Upper lobe of right lung (tissue), 1 donor: Measurements from ENCODE around the gene AFDN. TPM values are rescaled to one million over a fixed set of nuclear protein-coding genes. Genes with fewer than 3 reads are reported as not detected.

ENCODE experiments used
- ATAC-seq: fragments of 200-7000 bp; cut with Tn5 transposase; one replicate; pipeline ENCODE4 v1.9.1; 2020; ENCODE audit warnings: mild to moderate bottlenecking, moderate library complexity
- DNase-seq: peaks from one replicate; pipeline ENCODE4 v3.0.0-alpha.2; 2020
- H3K27ac ChIP-seq: fragments of 200-600 bp; one replicate; pipeline ENCODE4 v1.8.0; 2022
- H3K27me3 ChIP-seq: fragments of 200-600 bp; one replicate; pipeline ENCODE4 v1.8.0; 2022; ENCODE audit warnings: mild to moderate bottlenecking
- H3K36me3 ChIP-seq: fragments of 200-600 bp; one replicate; pipeline ENCODE4 v1.8.0; 2022
- H3K4me1 ChIP-seq: fragments of 200-600 bp; one replicate; pipeline ENCODE4 v1.8.0; 2022
- H3K4me3 ChIP-seq: fragments of 200-600 bp; one replicate; pipeline ENCODE4 v1.8.0; 2022; ENCODE audit warnings: mild to moderate bottlenecking
- H3K9me3 ChIP-seq: fragments of 200-600 bp; one replicate; pipeline ENCODE4 v1.8.0; 2022
- CTCF ChIP-seq: fragments of 200-600 bp; IDR thresholded peaks from one replicate; pipeline ENCODE4 v1.8.0; 2022; ENCODE audit warnings: antibody characterized with exemption
- intact Hi-C: fragments of 100-400 bp; cut with DNase I; formaldehyde crosslinking; loops from one replicate; pipeline ENCODE4 v1.11.0; 2022
- total RNA-seq: library from RNA; stranded (reverse); fragmentation: NEBNext Ultra II Directional; extraction: Animal tissue kit (Norgen Biotek cat#: 25700); gene quantifications from one replicate; pipeline ENCODE4 v1.2.1, GENCODE V29; 2021
- donor health status: DM: no; HTN: yes; CAD: no; lungs with severe emphysema.

The AFDN gene
- total RNA-seq, 1 donor from 2014 or later, result 179 TPM

GRCh38 chr6:167843023-167843422 lies 16.3 kb downstream of the AFDN start:
- intact Hi-C loops, result no loop called here

GRCh38 chr6:167845856-167846255 lies 19.1 kb downstream of the AFDN start:
- H3K4me1 ChIP-seq, result peaks cover 17% of the 10 kb centered on the region
- no peak for TF ChIP-seq CTCF
- intact Hi-C loops, result no loop called here

More at GRCh38 chr6:167843023-167843422, 16.3 kb downstream of the AFDN start:
- H3K36me3 ChIP-seq, result no peaks in the 10 kb centered on the region
- ATAC-seq, result no peak
- DNase-seq, result no peak
- H3K27ac ChIP-seq, result no peak overlapping the region
- no peaks in the 10 kb centered on the region for H3K9me3 ChIP-seq
- TF ChIP-seq CTCF, result no peak
- H3K27me3 ChIP-seq, result no peaks in the 10 kb centered on the region
- no peak overlapping the region for H3K4me3 ChIP-seq
- peaks cover 7% of the 10 kb centered on the region for H3K4me1 ChIP-seq

GRCh38 chr6:167846997-167847606 lies 20.4 kb downstream of the AFDN start:
- Histone ChIP-seq H3K4me3 (no peak overlapping the region), H3K27ac (no peak overlapping the region), H3K4me1 (peaks cover 23% of the 10 kb centered on the region), H3K36me3 (no peaks in the 10 kb centered on the region), H3K9me3 (no peaks in the 10 kb centered on the region), H3K27me3 (no peaks in the 10 kb centered on the region)
- no peak for TF ChIP-seq CTCF
- intact Hi-C loops, result no loop called here
- ATAC-seq (no peak), DNase-seq (no peak)

More at GRCh38 chr6:167845856-167846255, 19.1 kb downstream of the AFDN start:
- DNase-seq (no peak), ATAC-seq (no peak)
- H3K27me3 ChIP-seq, result no peaks in the 10 kb centered on the region
- no peak overlapping the region for H3K4me3 ChIP-seq
- no peak overlapping the region for H3K27ac ChIP-seq
- H3K9me3 ChIP-seq, result no peaks in the 10 kb centered on the region
- H3K36me3 ChIP-seq, result no peaks in the 10 kb centered on the region

- DNase-seq, result no peak
- Histone ChIP-seq H3K27ac (peak overlapping the region; percentile 18), H3K4me3 (no peak overlapping the region), H3K27me3 (no peaks in the 10 kb centered on the region), H3K4me1 (peaks cover 29% of the 10 kb centered on the region), H3K36me3 (no peaks in the 10 kb centered on the region), H3K9me3 (no peaks in the 10 kb centered on the region)
- TF ChIP-seq CTCF, result no peak
- peak; percentile 13 for ATAC-seq
- intact Hi-C loops, result no loop called here
Measured at GRCh38 chr6:167847936-167848335, 21.2 kb downstream of the AFDN start.

- Histone ChIP-seq H3K4me3 (no peak overlapping the region), H3K36me3 (no peaks in the 10 kb centered on the region), H3K27me3 (no peaks in the 10 kb centered on the region), H3K27ac (no peak overlapping the region), H3K9me3 (no peaks in the 10 kb centered on the region), H3K4me1 (peaks cover 34% of the 10 kb centered on the region)
- ATAC-seq (no peak), DNase-seq (no peak)
- no peak for TF ChIP-seq CTCF
- intact Hi-C loops, result no loop called here
Measured at GRCh38 chr6:167848783-167849182, 22.1 kb downstream of the AFDN start.
